Gastroesophageal sphincter (tissue), 4 donors: ENCODE results near the gene PRELID1. TPM values are rescaled to one million over a fixed set of nuclear protein-coding genes. Genes with fewer than 3 reads are reported as not detected.
A peak's percentile ranks its signal among the peaks of the same experiment; 100 is the strongest.

Experiments used
- ATAC-seq: fragments of 150-250 bp; one replicate; pipeline ENCODE4 v1.9.1; 2016; ENCODE audit warnings: mild to moderate bottlenecking, moderate library complexity
- H3K27ac ChIP-seq, 4 donors: fragments of 200-600 bp; sonication (generic) in 3 of 4; 1 replicate in 3 of 4; 2 replicates in 1 of 4; pipeline ENCODE4 v1.5.1; 2016 to 2019
- H3K27me3 ChIP-seq: fragments of 200-600 bp; sonication (generic); one replicate; pipeline ENCODE4 v1.5.1; 2019
- H3K36me3 ChIP-seq, 2 donors: fragments of 200-600 bp; sonication (generic); one replicate each; pipeline ENCODE4 v1.5.1; 2019; ENCODE audit warnings: control low read depth in 1 of 2
- H3K4me1 ChIP-seq, 3 donors: fragments of 200-600 bp; sonication (generic); 1 replicate in 2 of 3; 2 replicates in 1 of 3; pipeline ENCODE4 v1.5.1; 2016 to 2019; ENCODE audit warnings: control low read depth in 2 of 3
- H3K4me3 ChIP-seq, 2 donors: fragments of 200-600 bp; sonication (generic); one replicate each; pipeline ENCODE4 v1.5.1; 2019; ENCODE audit warnings: mild to moderate bottlenecking in 1 of 2, moderate library complexity in 1 of 2
- H3K9me3 ChIP-seq, 3 donors: fragments of 200-600 bp; sonication (generic); one replicate each; pipeline ENCODE4 v1.5.1; 2017 to 2019; ENCODE audit warnings: control low read depth in 2 of 3
- EP300 ChIP-seq: sonication (generic); formaldehyde crosslinking; IDR thresholded peaks from one replicate; pipeline ENCODE4 v1.6.1; 2017; ENCODE audit warnings: antibody characterized with exemption, mild to moderate bottlenecking
- POLR2A ChIP-seq, 2 donors: fragments of 450-650 bp; IDR thresholded peaks; one replicate each; pipeline ENCODE4 v1.6.1; 2017; ENCODE audit warnings: antibody characterized with exemption in 2 of 2, mild to moderate bottlenecking in 2 of 2, moderate library complexity in 1 of 2
- POLR2AphosphoS5 ChIP-seq: sonication (generic); formaldehyde crosslinking; IDR thresholded peaks from one replicate; pipeline ENCODE4 v1.6.1; 2017; ENCODE audit warnings: antibody characterized with exemption
- WGBS, 2 donors: methylation state at CpG; one replicate each; pipeline ENCODE4 v1.1.5; 2018; ENCODE audit warnings: low coverage in 1 of 2; 5-methylcytosine and 5-hydroxymethylcytosine counted together
- total RNA-seq, 4 donors: library from RNA; depleted of rRNA; stranded (reverse); fragments of >200 nt; gene quantifications; one replicate each; pipeline ENCODE4 v1.1.0, GENCODE V29; 2016
- TF ChIP-seq, protein P1 (sequence below), 4 experiments: fragments of 200-600 bp in 2 of 4; fragments of 450-650 bp in 2 of 4; sonication (generic) in 1 of 4; IDR thresholded peaks; one replicate each; pipeline ENCODE4 v1.5.1; 2017 to 2019; ENCODE audit warnings: antibody characterized with exemption in 4 of 4, mild to moderate bottlenecking in 2 of 4, moderate library complexity in 2 of 4

The PRELID1 gene
- total RNA-seq, 4 donors from 2014 or later, result 60.4 to 97.5 (median 73.5) TPM

DNA sequence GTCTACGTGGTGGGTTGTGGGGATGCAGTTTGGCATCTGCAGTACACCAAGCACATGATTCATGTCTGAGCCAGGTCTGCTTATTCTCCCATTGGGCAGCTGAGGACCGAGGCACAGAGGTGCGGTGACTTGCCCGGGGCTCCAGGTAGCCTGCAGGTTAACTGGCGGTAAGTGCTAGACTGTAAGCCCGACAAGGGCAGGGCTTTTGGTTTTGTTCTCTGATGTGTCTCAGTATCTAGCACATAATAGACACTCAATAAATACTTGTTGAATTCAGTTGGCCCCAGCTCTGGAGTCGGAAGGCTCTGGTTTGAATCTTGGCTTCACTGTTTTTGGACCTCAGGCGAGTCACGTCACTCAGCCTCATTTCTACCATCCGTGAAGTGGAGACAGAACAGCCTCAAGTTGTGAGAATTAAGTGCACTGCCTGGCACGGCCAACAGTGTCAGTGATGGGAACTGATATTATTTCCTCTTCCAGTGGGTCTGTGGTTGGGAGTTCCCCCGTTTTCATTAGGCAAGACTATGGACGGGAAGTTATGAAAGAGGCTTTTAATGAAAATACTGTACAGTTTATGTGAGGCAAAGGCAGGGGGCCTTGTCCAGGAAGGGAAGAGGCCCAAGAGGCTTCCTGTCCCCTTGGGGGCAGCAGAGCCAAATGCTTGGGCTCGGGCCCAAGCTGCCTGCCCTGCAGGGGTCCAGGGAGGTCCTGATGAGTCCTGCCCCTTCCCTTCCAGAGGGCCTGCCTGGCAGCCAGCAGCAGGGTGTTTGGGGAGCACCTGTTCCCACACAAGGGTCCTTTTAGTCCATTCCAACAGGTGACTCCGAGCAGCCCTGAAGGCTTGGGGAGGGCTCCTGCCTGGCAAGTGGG, 3.3 kb downstream of the PRELID1 start:
- H3K27me3 ChIP-seq, result no peaks in the 10 kb centered on the region
- H3K4me3 ChIP-seq, result no peak overlapping the region
- TF ChIP-seq POLR2A (IDR thresholded peaks at IDR 0.05) (no peak), EP300 (no peak), POLR2AphosphoS5 (no peak)
- TF ChIP-seq, protein P1, sequence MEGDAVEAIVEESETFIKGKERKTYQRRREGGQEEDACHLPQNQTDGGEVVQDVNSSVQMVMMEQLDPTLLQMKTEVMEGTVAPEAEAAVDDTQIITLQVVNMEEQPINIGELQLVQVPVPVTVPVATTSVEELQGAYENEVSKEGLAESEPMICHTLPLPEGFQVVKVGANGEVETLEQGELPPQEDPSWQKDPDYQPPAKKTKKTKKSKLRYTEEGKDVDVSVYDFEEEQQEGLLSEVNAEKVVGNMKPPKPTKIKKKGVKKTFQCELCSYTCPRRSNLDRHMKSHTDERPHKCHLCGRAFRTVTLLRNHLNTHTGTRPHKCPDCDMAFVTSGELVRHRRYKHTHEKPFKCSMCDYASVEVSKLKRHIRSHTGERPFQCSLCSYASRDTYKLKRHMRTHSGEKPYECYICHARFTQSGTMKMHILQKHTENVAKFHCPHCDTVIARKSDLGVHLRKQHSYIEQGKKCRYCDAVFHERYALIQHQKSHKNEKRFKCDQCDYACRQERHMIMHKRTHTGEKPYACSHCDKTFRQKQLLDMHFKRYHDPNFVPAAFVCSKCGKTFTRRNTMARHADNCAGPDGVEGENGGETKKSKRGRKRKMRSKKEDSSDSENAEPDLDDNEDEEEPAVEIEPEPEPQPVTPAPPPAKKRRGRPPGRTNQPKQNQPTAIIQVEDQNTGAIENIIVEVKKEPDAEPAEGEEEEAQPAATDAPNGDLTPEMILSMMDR (IDR thresholded peaks at IDR 0.05), result no peak
- peaks cover 0 to 31% of the 10 kb centered on the region in 2 donors for H3K36me3 ChIP-seq
- WGBS, 2 donors, result 59 to 76% methylated on average over 3 to 7 of the region's 15 CpGs
- no peaks in the 10 kb centered on the region for H3K9me3 ChIP-seq
- H3K4me1 ChIP-seq, result peaks cover 0 to 52% (median 26%) of the 10 kb centered on the region in 3 donors
- no peak for ATAC-seq
- no peak overlapping the region for H3K27ac ChIP-seq

DNA sequence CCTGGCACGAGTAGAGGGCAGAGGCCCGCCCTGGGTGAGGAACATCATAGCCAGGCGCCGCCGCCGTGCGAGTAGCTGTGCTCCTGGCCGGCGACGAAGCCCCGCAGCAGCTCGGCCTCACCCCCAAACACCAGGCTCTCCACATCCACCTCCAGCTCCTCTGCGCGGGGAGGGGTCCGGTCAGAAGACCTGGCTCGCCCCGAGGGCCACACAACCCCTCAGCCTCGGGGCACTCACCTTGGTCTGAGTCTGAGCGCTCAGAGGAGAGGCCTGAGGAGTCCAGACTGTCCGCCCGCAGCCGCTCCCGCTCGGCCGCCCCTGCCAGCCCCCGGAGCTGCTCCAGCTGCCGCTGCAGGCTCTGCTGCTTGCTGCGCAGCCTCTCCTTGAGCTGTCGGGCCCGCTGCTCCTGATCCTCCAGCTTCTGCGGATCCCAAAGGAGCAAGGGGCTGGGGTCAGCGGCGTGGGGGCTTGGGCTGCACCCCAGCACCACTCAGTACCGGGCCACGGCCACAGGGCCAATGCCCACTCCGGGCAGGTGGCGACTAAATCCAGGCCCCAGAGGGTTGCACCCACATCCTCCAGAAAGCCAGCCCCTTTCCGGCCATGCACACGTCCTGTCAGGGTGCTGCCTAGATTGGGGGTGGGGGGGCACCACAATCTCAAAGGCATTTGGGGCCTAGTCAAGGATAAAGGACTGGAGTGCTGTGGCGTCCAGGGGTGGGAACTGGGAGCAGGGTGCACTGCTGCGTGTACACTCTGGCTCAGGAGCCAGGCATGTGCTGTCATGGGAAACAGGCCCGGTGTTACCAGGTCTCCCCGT, 4.2 kb downstream of the PRELID1 start:
- ATAC-seq, result no peak
- Histone ChIP-seq H3K9me3 (no peaks in the 10 kb centered on the region), H3K4me3 (no peak overlapping the region), H3K27ac (no peak overlapping the region), H3K27me3 (no peaks in the 10 kb centered on the region), H3K36me3 (peaks cover 0 to 31% of the 10 kb centered on the region in 2 donors), H3K4me1 (peaks cover 0 to 52% (median 25%) of the 10 kb centered on the region in 3 donors)
- 56 to 65% methylated on average over 4 to 5 of the region's 43 CpGs for WGBS, 2 donors
- TF ChIP-seq POLR2AphosphoS5, result no peak

DNA sequence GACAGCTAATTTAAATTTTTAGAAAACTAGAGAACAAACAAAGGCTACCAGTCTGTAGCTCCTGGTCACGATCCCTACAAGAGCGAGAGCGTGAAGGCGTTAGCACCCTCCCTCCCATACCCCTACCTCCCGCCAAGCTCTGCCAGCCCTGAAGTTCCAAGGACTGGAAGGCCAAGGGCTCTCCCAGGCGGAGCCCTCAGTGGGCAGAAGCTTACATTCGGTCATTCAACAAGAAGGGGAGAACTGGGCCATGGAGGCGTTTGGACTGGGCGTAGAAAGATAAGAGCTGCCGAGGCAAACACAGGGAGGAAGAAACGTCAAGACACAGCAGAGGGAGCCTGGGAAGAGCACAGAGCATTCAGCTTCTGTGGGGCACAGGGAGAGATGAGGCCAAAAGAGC, 5.1 kb downstream of the PRELID1 start:
- WGBS, 2 donors, result 50 to 85% methylated on average over 1 to 4 of the region's 11 CpGs
- no peak for TF ChIP-seq POLR2AphosphoS5
- TF ChIP-seq POLR2A (IDR thresholded peaks at IDR 0.05), result no peak
- no peak for TF ChIP-seq EP300
- TF ChIP-seq, protein P1 (IDR thresholded peaks at IDR 0.05), result no peak

DNA sequence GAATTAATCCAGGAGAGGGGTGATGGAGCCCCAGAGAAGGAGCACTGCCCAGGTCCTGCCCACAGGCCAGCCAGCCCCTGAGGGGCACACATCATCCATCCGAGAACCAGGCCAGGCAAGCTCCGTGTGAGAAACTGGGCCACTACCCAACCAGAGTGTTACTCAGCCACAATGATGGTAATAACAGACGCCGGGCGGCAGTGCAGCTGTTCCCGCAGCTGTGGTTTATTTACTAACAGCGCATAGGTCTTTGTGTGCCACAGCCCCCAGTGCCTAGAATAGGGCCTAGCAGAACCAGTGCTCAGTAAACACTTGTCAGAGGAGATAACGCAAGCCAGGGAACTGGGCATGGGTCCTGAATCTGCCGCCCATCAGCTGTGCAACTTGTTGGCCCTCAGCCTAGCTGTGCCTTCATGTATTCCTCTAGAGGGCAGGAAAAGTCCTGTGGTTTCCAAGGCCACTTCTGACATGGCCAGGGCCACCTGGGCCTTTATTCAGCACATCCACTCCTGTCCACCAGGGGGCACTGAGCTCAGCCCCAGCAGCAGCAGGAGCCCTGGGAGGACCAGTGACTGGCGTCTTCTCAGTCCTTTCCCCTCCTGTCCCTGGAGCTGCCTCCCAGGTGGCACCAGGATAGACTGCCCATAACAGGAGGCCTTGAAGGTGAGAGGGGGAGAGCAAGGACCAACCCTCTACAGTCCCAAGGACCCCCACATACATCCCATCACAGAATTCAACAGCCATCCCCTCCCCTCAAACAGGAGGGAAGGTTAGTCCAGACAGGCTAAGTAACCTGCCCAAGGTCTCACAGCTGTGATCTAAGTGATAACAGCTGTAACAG, 6.0 kb downstream of the PRELID1 start:
- no peak overlapping the region for H3K27ac ChIP-seq
- H3K9me3 ChIP-seq, result no peaks in the 10 kb centered on the region
- H3K4me3 ChIP-seq, result no peak overlapping the region
- peaks cover 0 to 45% (median 19%) of the 10 kb centered on the region in 3 donors for H3K4me1 ChIP-seq
- H3K36me3 ChIP-seq, result peaks cover 0 to 31% of the 10 kb centered on the region in 2 donors
- no peak for ATAC-seq
- WGBS, 2 donors, result 83% methylated on average over 1 of the region's 10 CpGs; no CpG with 5 or more reads in 1 of the 2 donors
- H3K27me3 ChIP-seq, result no peaks in the 10 kb centered on the region
- TF ChIP-seq EP300, result no peak
- TF ChIP-seq, protein P1 (IDR thresholded peaks at IDR 0.05), result peak in 3 of 4 experiments; percentile 65 to 84 (median 70)

More for the DNA sequence above, 5.1 kb downstream of the PRELID1 start:
- peaks cover 0 to 31% of the 10 kb centered on the region in 2 donors for H3K36me3 ChIP-seq
- H3K27me3 ChIP-seq, result no peaks in the 10 kb centered on the region
- H3K9me3 ChIP-seq, result no peaks in the 10 kb centered on the region
- H3K4me1 ChIP-seq, result peaks cover 0 to 51% (median 23%) of the 10 kb centered on the region in 3 donors
- H3K27ac ChIP-seq, result no peak overlapping the region
- H3K4me3 ChIP-seq, result no peak overlapping the region
- no peak for ATAC-seq

DNA sequence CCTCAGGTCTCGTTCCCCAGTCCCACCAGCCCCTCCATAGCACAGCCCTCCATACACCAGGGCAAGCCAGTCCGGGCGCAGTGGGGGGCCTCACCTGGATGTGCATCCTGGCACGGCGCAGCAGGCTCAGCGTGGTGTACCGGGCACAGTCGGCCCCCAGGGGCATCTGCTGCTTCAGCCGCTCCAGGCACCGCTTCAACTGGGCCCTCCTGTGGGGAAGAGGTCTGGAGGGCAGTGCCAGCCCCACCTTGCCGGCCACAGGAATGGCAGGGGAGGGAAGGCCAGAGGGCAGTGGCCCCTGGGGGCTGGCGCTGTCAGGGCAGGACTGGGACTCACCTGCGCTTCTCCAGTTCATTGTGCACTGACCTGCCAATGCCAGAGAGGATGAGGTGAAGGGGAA, 6.7 kb downstream of the PRELID1 start:
- 80 to 89% methylated on average over 1 to 3 of the region's 13 CpGs for WGBS, 2 donors
- no peak overlapping the region for H3K4me3 ChIP-seq

More for the DNA sequence above, 6.7 kb downstream of the PRELID1 start:
- peaks cover 0 to 27% of the 10 kb centered on the region in 2 donors for H3K36me3 ChIP-seq
- H3K27ac ChIP-seq, result no peak overlapping the region
- ATAC-seq, result no peak
- no peaks in the 10 kb centered on the region for H3K9me3 ChIP-seq
- peaks cover 0 to 38% (median 18%) of the 10 kb centered on the region in 3 donors for H3K4me1 ChIP-seq
- TF ChIP-seq POLR2AphosphoS5, result no peak
- TF ChIP-seq EP300, result no peak
- no peak for TF ChIP-seq POLR2A (IDR thresholded peaks at IDR 0.05)
- TF ChIP-seq, protein P1 (IDR thresholded peaks at IDR 0.05), result no peak
- no peaks in the 10 kb centered on the region for H3K27me3 ChIP-seq
